ENCODE measurements around the gene RAB6B.
A peak's percentile ranks its signal among the peaks of the same experiment; 100 is the strongest.

Gene RAB6B

GRCh38 chr3:133894353-133895207 is 1.1 kb downstream of the RAB6B start:
- DNase-seq = no peak

GRCh38 chr3:133893683-133894352 is 1.9 kb downstream of the RAB6B start:
- DNase-seq = no peak

GRCh38 chr3:133892541-133893231 is 3.0 kb downstream of the RAB6B start:
- no peak for DNase-seq

GRCh38 chr3:133891662-133892378 is 3.9 kb downstream of the RAB6B start:
- no peak for DNase-seq

- DNase-seq = no peak
Observed at GRCh38 chr3:133890972-133891644, 4.6 kb downstream of the RAB6B start.

- DNase-seq = no peak
Observed at GRCh38 chr3:133890037-133890436, 5.6 kb downstream of the RAB6B start.

GRCh38 chr3:133888726-133889340 is 6.8 kb downstream of the RAB6B start:
- DNase-seq = no peak

- DNase-seq = no peak
Observed at GRCh38 chr3:133887803-133888703, 7.6 kb downstream of the RAB6B start.

- DNase-seq = no peak
Observed at GRCh38 chr3:133887074-133887802, 8.4 kb downstream of the RAB6B start.

GRCh38 chr3:133886031-133886722 is 9.5 kb downstream of the RAB6B start:
- no peak for DNase-seq

GRCh38 chr3:133884887-133885711 is 10.6 kb downstream of the RAB6B start:
- no peak for DNase-seq

GRCh38 chr3:133884054-133884886 is 11.4 kb downstream of the RAB6B start:
- no peak for DNase-seq

- no peak for DNase-seq
Observed at GRCh38 chr3:133883641-133884040, 12.0 kb downstream of the RAB6B start.

GRCh38 chr3:133882986-133883586 is 12.6 kb downstream of the RAB6B start:
- peak; percentile 20 for DNase-seq

- peak; percentile 30 for DNase-seq
Observed at GRCh38 chr3:133881939-133882825, 13.5 kb downstream of the RAB6B start.

GRCh38 chr3:133881492-133881891 is 14.2 kb downstream of the RAB6B start:
- DNase-seq = peak; percentile 20

Data from stimulated activated CD8-positive, alpha-beta memory T cell treated with anti-CD3 and anti-CD28 coated beads, Interleukin-4, amount 100 ng/mL, for 48 hours (primary cell).